Activated naive CD4-positive, alpha-beta T cell treated with anti-CD3 and anti-CD28 coated beads, Interleukin-2, amount 10 ng/mL, durations not matched to agents 7 days and 5 days (primary cell): ENCODE data around the gene TMEM80.
A peak's percentile ranks its signal among the peaks of the same experiment; 100 is the strongest.

ENCODE experiments used
- CTCF ChIA-PET: fragments of 350-600 bp; sonication (Branson Sonifier 250); formaldehyde crosslinking; loops from one replicate; lab custom pipeline; 2021; ENCODE audit warnings: antibody characterized with exemption; lab: Charles Lee
- DNase-seq: peaks from one replicate; pipeline ENCODE4 v3.0.0-alpha.2; 2020
- H3K27ac Mint-ChIP-seq: one replicate; pipeline ENCODE4 v1.8.0; 2021; ENCODE audit warnings: mild to moderate bottlenecking, moderate library complexity, mixed read lengths
- H3K27me3 Mint-ChIP-seq: one replicate; pipeline ENCODE4 v1.8.0; 2021; ENCODE audit warnings: mild to moderate bottlenecking, mixed read lengths
- H3K36me3 Mint-ChIP-seq: one replicate; pipeline ENCODE4 v1.8.0; 2021; ENCODE audit warnings: mixed read lengths
- H3K4me1 Mint-ChIP-seq: one replicate; pipeline ENCODE4 v1.8.0; 2021; ENCODE audit warnings: mixed read lengths
- H3K4me3 Mint-ChIP-seq: one replicate; pipeline ENCODE4 v1.8.0; 2021; ENCODE audit warnings: mild to moderate bottlenecking, moderate library complexity, mixed read lengths
- H3K9me3 Mint-ChIP-seq: one replicate; pipeline ENCODE4 v1.8.0; 2021; ENCODE audit warnings: mixed read lengths

Gene TMEM80

GRCh38 chr11:707817-708420 is 12.3 kb downstream of the TMEM80 start:
- H3K36me3 Mint-ChIP-seq, result peaks cover 1% of the 10 kb centered on the region
- CTCF ChIA-PET, result interaction anchor here (1.1 kb wide), 2 partner anchors 10 to 15 kb away, joined by 3 to 4 read pairs; no protein-coding TSS in a partner anchor
- no peak overlapping the region for H3K4me3 Mint-ChIP-seq
- H3K9me3 Mint-ChIP-seq, result no peaks in the 10 kb centered on the region
- peaks cover 15% of the 10 kb centered on the region for H3K4me1 Mint-ChIP-seq
- H3K27me3 Mint-ChIP-seq, result peaks cover 80% of the 10 kb centered on the region
- no peak for DNase-seq
- H3K27ac Mint-ChIP-seq, result no peak overlapping the region

DNA sequence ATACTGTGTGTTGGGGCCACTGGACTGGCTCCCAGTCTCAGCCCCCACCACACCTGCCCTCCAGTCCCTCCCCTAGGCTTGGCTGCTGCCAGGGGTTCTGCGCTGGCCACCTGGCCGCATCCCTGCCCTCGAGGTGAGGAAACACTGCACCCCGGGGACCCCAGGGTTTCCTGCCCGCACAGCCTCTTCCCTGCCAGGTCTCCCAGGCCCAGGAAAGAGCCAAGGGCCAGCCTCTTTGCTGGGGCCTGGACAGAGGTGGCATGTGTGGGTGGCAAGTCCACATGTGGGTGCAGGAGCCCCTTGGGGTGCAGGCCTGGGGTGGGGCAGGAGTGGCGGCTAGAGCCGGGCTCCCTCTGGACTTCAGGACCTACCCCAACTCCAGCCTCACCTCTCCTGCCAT is 12.9 kb downstream of the TMEM80 start:
- H3K4me3 Mint-ChIP-seq, result no peak overlapping the region
- DNase-seq, result no peak
- CTCF ChIA-PET, result no interaction called here
- peaks cover 1% of the 10 kb centered on the region for H3K36me3 Mint-ChIP-seq
- peaks cover 15% of the 10 kb centered on the region for H3K4me1 Mint-ChIP-seq
- no peak overlapping the region for H3K27ac Mint-ChIP-seq
- peaks cover 85% of the 10 kb centered on the region for H3K27me3 Mint-ChIP-seq
- no peaks in the 10 kb centered on the region for H3K9me3 Mint-ChIP-seq

- Mint-ChIP-seq H3K27me3 (peaks cover 93% of the 10 kb centered on the region), H3K27ac (no peak overlapping the region), H3K36me3 (peaks cover 1% of the 10 kb centered on the region), H3K4me3 (no peak overlapping the region), H3K4me1 (peaks cover 15% of the 10 kb centered on the region), H3K9me3 (no peaks in the 10 kb centered on the region)
- no peak for DNase-seq
- CTCF ChIA-PET, result no interaction called here
These were observed 13.7 kb downstream of the TMEM80 start for GRCh38 chr11:709109-709997.

DNA sequence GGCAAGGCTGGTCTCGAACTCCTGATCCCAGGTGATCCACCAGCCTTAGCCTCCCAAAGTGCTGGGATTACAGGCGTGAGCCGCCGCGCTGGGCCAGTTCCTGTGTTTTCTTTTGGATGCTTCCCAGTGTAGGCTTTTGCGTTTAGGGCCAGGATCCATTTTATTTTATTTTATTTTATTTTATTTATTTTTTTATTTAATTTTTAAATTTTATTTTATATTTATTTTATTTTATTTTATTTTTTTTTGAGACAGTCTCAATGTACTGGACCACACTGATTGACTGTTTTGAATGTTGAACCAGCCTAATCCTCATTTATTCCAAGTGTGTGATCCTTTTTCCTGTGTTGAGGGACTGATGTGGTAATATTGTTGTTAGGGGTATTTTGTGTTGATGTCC is 18.8 kb downstream of the TMEM80 start:
- DNase-seq, result no peak
- Mint-ChIP-seq H3K36me3 (no peaks in the 10 kb centered on the region), H3K9me3 (peaks cover 2% of the 10 kb centered on the region), H3K27me3 (peaks cover 69% of the 10 kb centered on the region), H3K27ac (no peak overlapping the region), H3K4me1 (peaks cover 13% of the 10 kb centered on the region), H3K4me3 (no peak overlapping the region)
- CTCF ChIA-PET, result no interaction called here

DNA sequence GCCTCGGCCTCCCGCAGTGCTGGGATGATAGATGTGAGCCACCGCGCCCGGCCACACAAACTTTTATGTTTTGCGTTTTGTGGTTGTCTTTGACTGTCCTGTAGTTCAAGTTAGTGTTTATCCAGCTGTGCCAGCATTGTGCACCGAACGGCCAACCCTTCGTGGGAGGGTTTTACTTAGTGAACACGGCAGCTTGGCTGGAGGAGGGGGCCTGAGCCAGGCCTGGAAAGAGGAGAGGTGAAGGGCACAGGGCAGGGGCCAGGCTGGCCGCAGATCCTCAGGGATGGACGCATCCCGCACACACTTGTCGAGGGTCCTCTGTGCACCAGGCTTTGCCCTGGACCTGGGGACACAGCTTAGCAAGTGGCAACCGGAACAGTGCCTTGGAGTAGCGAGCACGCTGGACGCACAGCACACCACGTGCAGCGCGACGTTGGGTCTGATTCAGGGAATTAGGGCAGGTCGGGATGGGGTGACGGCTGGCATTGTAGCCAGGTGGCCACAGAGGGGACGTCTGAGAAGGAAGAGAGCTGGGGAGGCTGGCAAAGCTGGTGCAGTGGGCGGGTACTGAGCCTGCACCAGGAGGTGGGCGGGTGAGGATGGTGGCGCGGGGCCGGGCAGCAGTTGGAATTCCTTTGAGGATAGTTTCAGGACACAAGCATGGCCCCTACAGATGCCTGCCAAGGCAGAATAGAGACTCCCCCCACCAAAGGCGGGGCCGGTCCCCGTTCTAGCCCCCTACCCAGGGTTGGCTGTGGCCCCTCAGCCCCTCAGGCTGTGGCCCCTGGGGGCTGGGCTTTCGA is 23.8 kb downstream of the TMEM80 start:
- Mint-ChIP-seq H3K9me3 (peaks cover 2% of the 10 kb centered on the region), H3K27ac (no peak overlapping the region), H3K4me3 (peak overlapping the region; percentile 35), H3K27me3 (peaks cover 68% of the 10 kb centered on the region), H3K36me3 (no peaks in the 10 kb centered on the region), H3K4me1 (peaks cover 21% of the 10 kb centered on the region)
- CTCF ChIA-PET, result interaction anchor here (1.0 to 1.5 kb wide), 3 partner anchors 9 to 165 kb away, joined by 3 to 5 read pairs (median 3); no protein-coding TSS in a partner anchor
- DNase-seq, result no peak

- peak overlapping the region; percentile 38 for H3K4me3 Mint-ChIP-seq
- H3K9me3 Mint-ChIP-seq, result no peaks in the 10 kb centered on the region
- CTCF ChIA-PET, result interaction anchor here (1.0 to 3.1 kb wide), 4 partner anchors 8 to 166 kb away, joined by 3 to 10 read pairs (median 4); partner anchors contain the start of genes DEAF1 and TMEM80
- DNase-seq, result no peak
- H3K4me1 Mint-ChIP-seq, result peaks cover 24% of the 10 kb centered on the region
- H3K27ac Mint-ChIP-seq, result no peak overlapping the region
- peaks cover 75% of the 10 kb centered on the region for H3K27me3 Mint-ChIP-seq
- H3K36me3 Mint-ChIP-seq, result no peaks in the 10 kb centered on the region
These were observed 24.5 kb downstream of the TMEM80 start for GRCh38 chr11:720017-720641.

- Mint-ChIP-seq H3K36me3 (no peaks in the 10 kb centered on the region), H3K9me3 (no peaks in the 10 kb centered on the region), H3K4me3 (peak overlapping the region; percentile 38), H3K27ac (no peak overlapping the region), H3K4me1 (peaks cover 27% of the 10 kb centered on the region), H3K27me3 (peaks cover 81% of the 10 kb centered on the region)
- peak; percentile 80 for DNase-seq
- CTCF ChIA-PET, result interaction anchor here (1.4 to 3.1 kb wide), 3 partner anchors 8 to 166 kb away, joined by 3 to 10 read pairs (median 5); partner anchors contain the start of genes DEAF1 and TMEM80
These were observed 25.1 kb downstream of the TMEM80 start for GRCh38 chr11:720642-721246.

- Mint-ChIP-seq H3K36me3 (no peaks in the 10 kb centered on the region), H3K27me3 (peaks cover 78% of the 10 kb centered on the region), H3K27ac (no peak overlapping the region), H3K4me3 (peak overlapping the region; percentile 47), H3K4me1 (peaks cover 29% of the 10 kb centered on the region), H3K9me3 (no peaks in the 10 kb centered on the region)
- CTCF ChIA-PET, result interaction anchor here (0.5 to 3.1 kb wide), 7 partner anchors 10 to 49 kb away, joined by 3 to 10 read pairs (median 3); partner anchors contain the start of genes DEAF1 and TMEM80
- DNase-seq, result no peak
These were observed 25.7 kb downstream of the TMEM80 start for GRCh38 chr11:721247-721740.

GRCh38 chr11:721741-722345 is 26.2 kb downstream of the TMEM80 start:
- no peak overlapping the region for H3K27ac Mint-ChIP-seq
- DNase-seq, result peak; percentile 79

GRCh38 chr11:722346-722811 is 26.8 kb downstream of the TMEM80 start:
- Mint-ChIP-seq H3K27ac (no peak overlapping the region), H3K4me1 (peaks cover 34% of the 10 kb centered on the region), H3K36me3 (no peaks in the 10 kb centered on the region), H3K9me3 (no peaks in the 10 kb centered on the region), H3K4me3 (no peak overlapping the region), H3K27me3 (peaks cover 71% of the 10 kb centered on the region)
- CTCF ChIA-PET, result interaction anchor here (0.9 to 5.6 kb wide), 13 partner anchors 9 to 274 kb away, joined by 3 to 42 read pairs (median 3); partner anchors contain the start of genes DEAF1, LMNTD2 and TMEM80
- no peak for DNase-seq

More at GRCh38 chr11:721741-722345, 26.2 kb downstream of the TMEM80 start:
- Mint-ChIP-seq H3K9me3 (no peaks in the 10 kb centered on the region), H3K4me3 (peak overlapping the region; percentile 47), H3K36me3 (no peaks in the 10 kb centered on the region), H3K27me3 (peaks cover 76% of the 10 kb centered on the region), H3K4me1 (peaks cover 32% of the 10 kb centered on the region)
- CTCF ChIA-PET, result interaction anchor here (0.5 to 5.6 kb wide), 11 partner anchors 9 to 273 kb away, joined by 3 to 42 read pairs (median 3); partner anchors contain the start of genes DEAF1, LMNTD2 and TMEM80

DNA sequence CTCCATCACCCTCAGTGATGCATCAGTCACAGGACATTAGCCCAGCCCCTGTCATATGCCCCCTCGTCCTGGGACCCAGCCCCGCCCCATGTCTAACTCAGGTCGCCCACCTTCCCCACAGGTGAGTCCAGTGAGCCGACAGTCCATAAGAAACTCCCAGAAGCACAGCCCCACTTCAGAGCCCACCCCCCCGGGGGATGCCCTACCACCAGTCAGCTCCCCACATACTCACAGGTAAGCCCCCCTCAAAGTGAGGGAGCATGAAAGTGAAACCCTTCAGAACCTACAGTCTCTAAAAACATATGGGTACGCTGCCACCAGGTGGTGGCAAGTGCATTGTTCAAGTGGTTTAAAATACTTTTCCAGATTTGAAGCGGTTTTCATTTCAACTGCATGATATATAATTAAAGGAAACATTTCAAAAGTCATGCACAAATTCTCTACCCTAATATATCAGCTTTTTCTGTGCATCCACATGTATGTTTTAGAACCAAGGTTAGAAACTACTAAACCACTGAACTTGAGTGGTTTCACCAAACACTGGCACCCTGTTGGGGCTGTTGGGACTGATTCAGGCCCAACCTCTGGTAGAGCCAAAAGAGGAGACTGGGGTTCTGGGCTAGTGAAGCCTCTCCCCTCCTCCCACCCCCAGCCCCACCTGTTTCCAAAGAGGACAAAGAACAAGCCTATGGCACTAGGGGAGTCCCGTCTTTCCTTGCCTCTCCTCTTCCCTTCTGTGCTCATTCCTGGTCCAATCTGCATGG is 27.7 kb downstream of the TMEM80 start:
- CTCF ChIA-PET, result interaction anchor here (0.7 to 5.6 kb wide), 18 partner anchors 8 to 172 kb away, joined by 3 to 42 read pairs (median 4); partner anchors contain the start of genes DEAF1, LMNTD2 and TMEM80
- Mint-ChIP-seq H3K36me3 (no peaks in the 10 kb centered on the region), H3K9me3 (no peaks in the 10 kb centered on the region), H3K4me1 (peaks cover 36% of the 10 kb centered on the region), H3K4me3 (peak overlapping the region; percentile 65), H3K27ac (peak overlapping the region; percentile 16), H3K27me3 (peaks cover 64% of the 10 kb centered on the region)
- DNase-seq, result peak; percentile 78
